ENCODE results near the gene UBL3.

The UBL3 gene

DNA sequence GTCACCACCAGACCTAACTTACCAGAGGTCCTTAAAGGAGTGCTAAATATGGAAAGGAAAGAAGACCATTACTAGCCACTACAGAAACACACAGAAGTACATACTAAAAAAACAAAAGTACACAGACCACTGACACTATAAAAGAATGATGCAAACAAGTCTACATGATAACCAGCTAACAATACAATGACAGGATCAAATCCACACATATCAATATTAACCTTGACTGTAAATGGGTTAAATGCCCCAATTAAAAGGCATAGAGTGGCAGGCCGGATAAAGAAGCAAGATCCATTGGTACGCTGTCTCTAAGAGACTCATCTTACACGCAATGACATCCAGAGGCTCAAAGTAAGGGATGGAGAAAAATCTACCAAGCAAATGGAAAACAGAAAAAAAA, 47.2 kb downstream of the UBL3 start:
- ChIA-PET POLR2A (no interaction called here), CTCF (interaction anchor here (1.6 kb wide), 1 partner anchor 11 kb away, joined by 3 read pairs; no protein-coding TSS in a partner anchor)
- TF ChIP-seq, protein P1, sequence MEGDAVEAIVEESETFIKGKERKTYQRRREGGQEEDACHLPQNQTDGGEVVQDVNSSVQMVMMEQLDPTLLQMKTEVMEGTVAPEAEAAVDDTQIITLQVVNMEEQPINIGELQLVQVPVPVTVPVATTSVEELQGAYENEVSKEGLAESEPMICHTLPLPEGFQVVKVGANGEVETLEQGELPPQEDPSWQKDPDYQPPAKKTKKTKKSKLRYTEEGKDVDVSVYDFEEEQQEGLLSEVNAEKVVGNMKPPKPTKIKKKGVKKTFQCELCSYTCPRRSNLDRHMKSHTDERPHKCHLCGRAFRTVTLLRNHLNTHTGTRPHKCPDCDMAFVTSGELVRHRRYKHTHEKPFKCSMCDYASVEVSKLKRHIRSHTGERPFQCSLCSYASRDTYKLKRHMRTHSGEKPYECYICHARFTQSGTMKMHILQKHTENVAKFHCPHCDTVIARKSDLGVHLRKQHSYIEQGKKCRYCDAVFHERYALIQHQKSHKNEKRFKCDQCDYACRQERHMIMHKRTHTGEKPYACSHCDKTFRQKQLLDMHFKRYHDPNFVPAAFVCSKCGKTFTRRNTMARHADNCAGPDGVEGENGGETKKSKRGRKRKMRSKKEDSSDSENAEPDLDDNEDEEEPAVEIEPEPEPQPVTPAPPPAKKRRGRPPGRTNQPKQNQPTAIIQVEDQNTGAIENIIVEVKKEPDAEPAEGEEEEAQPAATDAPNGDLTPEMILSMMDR (IDR thresholded peaks at IDR 0.05; ENCODE audit: insufficient read depth, low read length, missing control alignments): no peak
- H3K4me3 ChIP-seq (ENCODE audit: low read depth, low read length): no peak overlapping the region
- no peak for DNase-seq (ENCODE audit: low read depth, low spot score)

- ChIA-PET POLR2A (no interaction called here), CTCF (interaction anchor here (0.9 to 2.7 kb wide), 5 partner anchors 8 to 312 kb away, joined by 3 to 11 read pairs (median 6); no protein-coding TSS in a partner anchor)
- DNase-seq (ENCODE audit: low read depth, low spot score): no peak
- TF ChIP-seq, protein P1 (IDR thresholded peaks at IDR 0.05; ENCODE audit: insufficient read depth, low read length, missing control alignments): no peak
- H3K4me3 ChIP-seq (ENCODE audit: low read depth, low read length): no peak overlapping the region
Measured at GRCh38 chr13:29802621-29803020, 47.8 kb downstream of the UBL3 start.

DNA sequence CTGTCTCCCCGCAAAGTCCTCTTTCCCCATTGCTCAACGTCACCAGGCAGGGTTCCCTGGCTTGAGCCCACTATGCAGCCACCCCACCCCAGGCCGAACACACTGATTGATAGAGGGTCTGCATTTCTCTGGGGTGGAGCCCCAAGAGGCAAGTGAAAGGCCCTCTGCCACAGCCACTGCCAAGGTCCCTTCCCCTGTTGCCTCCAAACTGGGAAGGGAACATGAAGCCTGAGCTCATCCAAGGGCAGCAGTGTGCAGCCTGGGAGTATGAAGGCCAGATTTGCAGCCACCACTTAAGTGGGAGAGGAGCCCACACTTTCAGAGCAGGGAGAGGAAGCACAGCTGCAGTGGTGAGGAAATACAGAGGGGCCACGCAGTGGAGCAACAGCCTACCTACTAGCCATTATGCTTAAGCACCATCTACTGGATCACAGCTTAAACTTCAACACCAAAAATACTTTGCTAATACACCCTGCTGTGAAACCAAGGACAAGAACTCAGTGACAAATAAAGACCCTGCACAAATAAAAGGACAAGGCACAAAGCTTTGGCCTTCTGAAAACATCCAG, 48.6 kb downstream of the UBL3 start:
- TF ChIP-seq, protein P1 (IDR thresholded peaks at IDR 0.05; ENCODE audit: insufficient read depth, low read length, missing control alignments): no peak
- POLR2A ChIA-PET: no interaction called here
- H3K4me3 ChIP-seq (ENCODE audit: low read depth, low read length): no peak overlapping the region
- no peak for DNase-seq (ENCODE audit: low read depth, low spot score)
- CTCF ChIA-PET: interaction anchor here (0.6 to 2.7 kb wide), 9 partner anchors 9 to 313 kb away, joined by 3 to 11 read pairs (median 3); no protein-coding TSS in a partner anchor

GRCh38 chr13:29801102-29801501, 49.3 kb downstream of the UBL3 start:
- ChIA-PET POLR2A (no interaction called here), CTCF (interaction anchor here (1.0 to 2.7 kb wide), 7 partner anchors 10 to 314 kb away, joined by 3 to 11 read pairs (median 4); no protein-coding TSS in a partner anchor)
- H3K4me3 ChIP-seq (ENCODE audit: low read depth, low read length): no peak overlapping the region
- DNase-seq (ENCODE audit: low read depth, low spot score): no peak
- TF ChIP-seq, protein P1 (IDR thresholded peaks at IDR 0.05; ENCODE audit: insufficient read depth, low read length, missing control alignments): no peak

GRCh38 chr13:29800687-29801086, 49.7 kb downstream of the UBL3 start:
- no peak overlapping the region for H3K4me3 ChIP-seq (ENCODE audit: low read depth, low read length)
- DNase-seq (ENCODE audit: low read depth, low spot score): no peak
- ChIA-PET POLR2A (no interaction called here), CTCF (interaction anchor here (1.2 to 2.7 kb wide), 5 partner anchors 14 to 314 kb away, joined by 3 to 11 read pairs (median 4); no protein-coding TSS in a partner anchor)
- TF ChIP-seq, protein P1 (IDR thresholded peaks at IDR 0.05; ENCODE audit: insufficient read depth, low read length, missing control alignments): no peak

GRCh38 chr13:29799041-29799440, 51.4 kb downstream of the UBL3 start:
- no peak overlapping the region for H3K4me3 ChIP-seq (ENCODE audit: low read depth, low read length)
- ChIA-PET POLR2A (no interaction called here), CTCF (interaction anchor here (1.2 to 1.8 kb wide), 4 partner anchors 16 to 313 kb away, joined by 3 to 4 read pairs (median 3); no protein-coding TSS in a partner anchor)
- TF ChIP-seq, protein P1 (IDR thresholded peaks at IDR 0.05; ENCODE audit: insufficient read depth, low read length, missing control alignments): no peak
- DNase-seq (ENCODE audit: low read depth, low spot score): no peak
